GM12878 (cell line): ENCODE results near the gene PIGS. TPM values are rescaled to one million over a fixed set of nuclear protein-coding genes. Genes with fewer than 3 reads are reported as not detected.

Experiments used
- ATAC-seq: fragments of 200-7000 bp; cut with Tn5 transposase; 3 replicates; pipeline ENCODE4 v1.9.1; 2020; ENCODE audit warnings: mild to moderate bottlenecking, moderate library complexity
- BruUV-seq: library from RNA; stranded (reverse); fragments of 400-500 nt; replicated peaks from 2 replicates; lab custom pipeline; 2021; lab: Mats Ljungman, UMichigan
- CTCF ChIA-PET: fragments of 300-600 bp; sonication (Branson Sonifier 250); formaldehyde crosslinking; extraction: SDS; loops from one replicate; lab custom pipeline; 2021; ENCODE audit warnings: inconsistent platforms; lab: Yijun Ruan, JAX
- POLR2A ChIA-PET: fragments of 350-600 bp; formaldehyde crosslinking; extraction: SDS; loops from one replicate; lab custom pipeline; 2021; ENCODE audit warnings: inconsistent platforms; lab: Charles Lee
- RAD21 ChIA-PET: fragments of 300-600 bp; sonication (Branson Sonifier 250); formaldehyde crosslinking; loops from one replicate; lab custom pipeline; 2023; ENCODE audit warnings: antibody characterized with exemption; ENCODE audit not compliant: unreplicated experiment; lab: Charles Lee
- SMC1A ChIA-PET: fragments of 300-600 bp; sonication (Branson Sonifier 250); formaldehyde crosslinking; loops from one replicate; lab custom pipeline; 2023; ENCODE audit not compliant: unreplicated experiment, uncharacterized antibody; lab: Charles Lee
- DNase-seq: peaks from one replicate; pipeline ENCODE4 v3.0.0-alpha.2; 2011; ENCODE audit warnings: low read depth, low spot score
- FAIRE-seq: peaks from 3 replicates; lab custom pipeline; 2011; peaks lifted over from hg19 to GRCh38; lab: Jason Lieb, UNC
- H2AFZ ChIP-seq: 2 replicates; pipeline ENCODE4 v1.6.0; 2011; ENCODE audit warnings: low read depth, low read length, control low read depth; ENCODE audit not compliant: control insufficient read depth
- H3K27ac ChIP-seq: 2 replicates; pipeline ENCODE4 v1.5.1; 2011; ENCODE audit warnings: control low read depth; ENCODE audit not compliant: control insufficient read depth, insufficient read depth
- H3K27me3 ChIP-seq, 2 experiments: replicated peaks in 1 of 2; 2 replicates each; pipeline versions ENCODE4 v1.6.0 to v1.6.1; 2011; ENCODE audit warnings: low read length in 1 of 2; ENCODE audit not compliant: control insufficient read depth in 2 of 2, insufficient read depth in 2 of 2
- H3K36me3 ChIP-seq, 2 experiments: 2 replicates each; pipeline ENCODE4 v1.5.1; 2011; ENCODE audit warnings: low read length in 1 of 2; ENCODE audit not compliant: control insufficient read depth in 2 of 2, insufficient read depth in 2 of 2
- H3K4me1 ChIP-seq: 2 replicates; pipeline ENCODE4 v1.6.1; 2011; ENCODE audit warnings: mild to moderate bottlenecking, low read length, moderate library complexity, mixed read lengths; ENCODE audit not compliant: control insufficient read depth, insufficient read depth
- H3K4me2 ChIP-seq: 2 replicates; pipeline ENCODE4 v1.6.0; 2011; ENCODE audit warnings: control low read depth; ENCODE audit not compliant: control insufficient read depth, insufficient read depth
- H3K4me3 ChIP-seq: fragments of 200-600 bp; sonication (generic); 2 replicates; pipeline ENCODE4 v1.5.1; 2016
- H3K79me2 ChIP-seq: 2 replicates; pipeline ENCODE4 v1.6.0; 2011; ENCODE audit warnings: low read length; ENCODE audit not compliant: control insufficient read depth, insufficient read depth
- H3K9ac ChIP-seq: 2 replicates; pipeline ENCODE4 v1.8.0; 2011; ENCODE audit warnings: low read length, control low read depth, mixed read lengths; ENCODE audit not compliant: control insufficient read depth, insufficient read depth
- H3K9me3 ChIP-seq: replicated peaks from 3 replicates; pipeline ENCODE4 v1.5.1; 2011; ENCODE audit warnings: mild to moderate bottlenecking, low read length; ENCODE audit not compliant: control insufficient read depth, insufficient read depth
- H4K20me1 ChIP-seq: 2 replicates; pipeline ENCODE4 v1.6.0; 2011; ENCODE audit not compliant: control insufficient read depth, insufficient read depth
- ATF7 ChIP-seq: fragments of 450-650 bp; IDR thresholded peaks from 2 replicates; pipeline ENCODE4 v1.6.1; 2016; ENCODE audit warnings: low read depth, mild to moderate bottlenecking
- BACH1 ChIP-seq: fragments of 450-650 bp; IDR thresholded peaks from 2 replicates; pipeline ENCODE4 v1.6.1; 2017; ENCODE audit warnings: mild to moderate bottlenecking, borderline replicate concordance
- CBFB ChIP-seq: IDR thresholded peaks from 2 replicates; pipeline ENCODE4 v1.6.1; 2016; ENCODE audit warnings: antibody characterized with exemption, low read depth
- CHD1 ChIP-seq: IDR thresholded peaks from 2 replicates; pipeline ENCODE4 v1.6.1; 2012; ENCODE audit warnings: low read depth, low read length, improper control_type of control experiment
- CREB1 ChIP-seq: IDR thresholded peaks from 2 replicates; pipeline ENCODE4 v1.6.1; 2012; ENCODE audit warnings: low read depth, mild to moderate bottlenecking, inconsistent platforms
- ETV6 ChIP-seq, 2 experiments: fragments of 450-650 bp in 1 of 2; IDR thresholded peaks in 1 of 2; conservative IDR thresholded peaks in 1 of 2; 2 replicates each; pipeline ENCODE4 v1.6.1; 2014; ENCODE audit warnings: antibody characterized with exemption in 1 of 2, borderline replicate concordance in 1 of 2, low read depth in 1 of 2, mild to moderate bottlenecking in 1 of 2, moderate library complexity in 1 of 2
- EZH2 ChIP-seq: IDR thresholded peaks from 2 replicates; pipeline ENCODE4 v1.6.1; 2012; ENCODE audit warnings: low read depth, mild to moderate bottlenecking, control low read depth, inconsistent platforms, low read length, borderline replicate concordance; ENCODE audit not compliant: control insufficient read depth
- FOS ChIP-seq: IDR thresholded peaks from 3 replicates; pipeline ENCODE4 v1.6.1; 2011; ENCODE audit warnings: borderline replicate concordance; ENCODE audit not compliant: insufficient read length; ENCODE audit errors: extremely low read depth
- FOXM1 ChIP-seq: IDR thresholded peaks from 2 replicates; pipeline ENCODE4 v1.6.1; 2012; ENCODE audit warnings: low read depth, mild to moderate bottlenecking, inconsistent platforms, low read length, moderate library complexity
- NFYB ChIP-seq: IDR thresholded peaks from 2 replicates; pipeline ENCODE4 v1.6.1; 2011; ENCODE audit warnings: low read depth, mild to moderate bottlenecking, low read length, improper control_type of control experiment, moderate library complexity; ENCODE audit not compliant: insufficient read depth
- NRF1 ChIP-seq: conservative IDR thresholded peaks from 2 replicates; pipeline ENCODE4 v1.6.1; 2011; ENCODE audit warnings: mild to moderate bottlenecking, low read depth, low read length, improper control_type of control experiment
- PML ChIP-seq: IDR thresholded peaks from 2 replicates; pipeline ENCODE4 v1.6.1; 2012; ENCODE audit warnings: low read length, inconsistent platforms
- STAT3 ChIP-seq: IDR thresholded peaks from 2 replicates; pipeline ENCODE4 v1.6.1; 2011; ENCODE audit warnings: low read depth, low read length, improper control_type of control experiment
- ZNF207 ChIP-seq: fragments of 450-650 bp; IDR thresholded peaks from 2 replicates; pipeline ENCODE4 v1.6.1; 2014; ENCODE audit warnings: antibody characterized with exemption, mild to moderate bottlenecking, borderline replicate concordance
- ZNF217 ChIP-seq: fragments of 450-650 bp; IDR thresholded peaks from 2 replicates; pipeline ENCODE4 v1.6.1; 2017; ENCODE audit warnings: antibody characterized with exemption, mild to moderate bottlenecking
- WGBS: methylation state at CpG from one replicate; pipeline ENCODE4 v1.1.6; 2016; ENCODE audit warnings: low lambda C conversion rate; ENCODE audit not compliant: insufficient replicate concordance, insufficient coverage; ENCODE audit errors: missing lambda C conversion rate; 5-methylcytosine and 5-hydroxymethylcytosine counted together
- in situ Hi-C: fragments of 300-500 bp; cut with MboI; formaldehyde crosslinking; loops from 9 replicates; pipeline ENCODE4 v1.14.3; 2018; ENCODE audit warnings: mixed read lengths
- intact Hi-C: fragments of 100-400 bp; cut with micrococcal nuclease; formaldehyde crosslinking; loops from one replicate; pipeline ENCODE4 v1.14.2; 2022; ENCODE audit not compliant: unreplicated experiment
- polyA plus RNA-seq, 11 experiments: library from polyadenylated mRNA; depleted of rRNA in 4 of 11; unstranded in 6 of 11; stranded (reverse) in 5 of 11; fragments of >200 nt; fragmentation: Nextera tagmentation in 4 of 11; fragmentation: Illumina TruSeq in 1 of 11; extraction: Ambion mirVana in 4 of 11; extraction: Trizol in 1 of 11; gene quantifications; 1 replicate in 1 of 11; 2 replicates in 10 of 11; pipeline versions ENCODE4 v1.2.1 to v1.2.3, GENCODE V29; 2011 to 2016; ENCODE audit warnings: inconsistent platforms in 2 of 11, missing spikeins in 2 of 11, low read depth in 1 of 11
- total RNA-seq, 4 experiments: library from RNA; depleted of rRNA in 3 of 4; stranded (reverse); fragments of >200 nt in 3 of 4; fragmentation: Illumina TruSeq in 1 of 4; extraction: Trizol in 1 of 4; gene quantifications; 2 replicates each; pipeline versions ENCODE4 v1.2.1 to v1.2.3, GENCODE V29; 2013 to 2021
- TF ChIP-seq, protein P1 (sequence below): IDR thresholded peaks from 2 replicates; pipeline ENCODE4 v1.6.1; 2011; ENCODE audit warnings: low read depth, mild to moderate bottlenecking, low read length, moderate library complexity, borderline replicate concordance; ENCODE audit errors: extremely low read depth
- TF ChIP-seq, protein P2 (sequence below): IDR thresholded peaks from 2 replicates; pipeline ENCODE4 v1.6.1; 2012; ENCODE audit warnings: improper control_type of control experiment, low read depth, low read length; ENCODE audit not compliant: insufficient replicate concordance

Gene PIGS
- total and polyA plus RNA-seq, 10 of the 15 experiments (the other 5 are each of a cell fraction or from before 2014, with no cell fraction given) = 27.5 to 73.7 (median 50.7) TPM

DNA sequence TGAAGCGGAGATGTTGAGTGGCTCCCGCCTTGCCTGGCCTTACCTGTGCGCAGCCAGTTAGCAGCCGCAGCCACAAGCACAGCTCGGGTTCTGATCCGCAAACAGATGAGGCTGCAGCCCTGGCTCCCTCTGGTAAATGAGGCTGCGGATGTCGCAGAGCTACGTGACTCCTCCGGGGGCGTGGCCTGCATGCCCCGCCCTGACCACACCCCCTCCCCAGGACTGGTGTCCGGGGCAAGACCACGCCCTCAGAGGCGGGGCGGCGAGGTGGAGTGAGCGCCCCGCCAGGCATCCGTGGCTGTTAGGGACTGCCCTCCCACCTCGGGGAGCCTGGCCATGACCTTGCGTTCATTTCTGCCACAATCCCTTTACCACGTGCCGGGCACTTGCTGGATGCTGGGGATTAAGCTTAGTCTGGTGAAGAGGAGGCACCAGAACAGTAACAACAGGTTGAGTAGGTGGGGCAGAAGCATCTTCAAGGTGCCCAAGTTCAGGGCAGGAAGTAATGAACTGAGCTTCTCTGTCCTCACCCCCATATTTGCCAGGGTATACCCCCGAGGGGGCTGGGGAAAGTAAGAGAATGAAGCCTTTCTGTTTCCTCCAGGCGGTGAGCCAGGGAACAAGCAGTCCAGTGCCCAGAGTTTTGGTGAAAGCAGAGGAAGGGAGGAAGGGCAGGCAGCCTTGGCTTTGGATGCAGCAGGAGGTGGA, 5.6 kb upstream of the PIGS start, which contains the start of gene ALDOC:
ALDOC (minus strand) TSS at position 138 of the 708 bp plus-strand sequence. CDS start 1,363 bp downstream, outside the sequence.
- peaks cover 20% of the 10 kb centered on the region for H3K79me2 ChIP-seq
- ChIA-PET POLR2A (interaction anchor here (0.5 to 7.1 kb wide), 20 partner anchors 9 to 1332 kb away, joined by 3 to 91 read pairs (median 4); partner anchors contain the start of genes BLTP2, NEK8, PROCA1 and SPAG5), CTCF (interaction anchor here (0.5 to 4.8 kb wide), 13 partner anchors 9 to 129 kb away, joined by 3 to 56 read pairs (median 4); no protein-coding TSS in a partner anchor), SMC1A (interaction anchor here (0.7 to 3.0 kb wide), 10 partner anchors 11 to 79 kb away, joined by 3 to 13 read pairs (median 4); no protein-coding TSS in a partner anchor), RAD21 (interaction anchor here (0.6 to 3.3 kb wide), 12 partner anchors 9 to 220 kb away, joined by 3 to 38 read pairs (median 3); partner anchors contain the start of genes BLTP2, POLDIP2 and RPL23A)
- no peaks in the 10 kb centered on the region for H3K27me3 ChIP-seq
- BruUV-seq = no TSS peak
- H4K20me1 ChIP-seq = no peaks in the 10 kb centered on the region
- H3K27ac ChIP-seq = peak within 1 kb of the TSS; percentile 46
- no peaks in the 10 kb centered on the region for H3K9me3 ChIP-seq
- H3K4me1 ChIP-seq = peaks cover 29% of the 10 kb centered on the region
- ATAC-seq (peak; percentile 97), DNase-seq (peak; percentile 88), FAIRE-seq (peak; percentile 41)
- peak within 1 kb of the TSS; percentile 84 for H3K4me2 ChIP-seq
- H2AFZ ChIP-seq = peak within 1 kb of the TSS; percentile 65
- 2% methylated on average over 24 of the region's 26 CpGs for WGBS
- H3K4me3 ChIP-seq = peak within 1 kb of the TSS; percentile 66
- peaks cover 7 to 21% of the 10 kb centered on the region in 2 experiments; a peak in 3 of 4 replicates for H3K36me3 ChIP-seq
- in situ Hi-C loops (no loop called here), intact Hi-C loops (loop anchor here (2.0 kb wide), 1 partner anchor 22 kb away; the partner anchor contains the start of gene SPAG5)
- H3K9ac ChIP-seq = peak within 1 kb of the TSS; percentile 37
- TF ChIP-seq ZNF207 (0 out of 2 replicates have a peak, but pooled peaks have one; percentile 35), NRF1 (no peak), EZH2 (no peak), FOS (no peak), STAT3 (no peak), CREB1 (peak; percentile 52; the same call in 1 of the 2 replicates), PML (peak; percentile 51; the same call in 1 of the 2 replicates), ATF7 (no peak), FOXM1 (no peak), CHD1 (no peak), NFYB (0 out of 2 replicates have a peak, but pooled peaks have one; percentile 41), ETV6 (conservative IDR thresholded peaks at IDR 0.05 in 1 of 2, IDR thresholded peaks at IDR 0.05 in 1 of 2; ENCODE audit: borderline replicate concordance in 1 of 2, low read depth in 1 of 2) (no peak), ZNF217 (no peak), BACH1 (peak; percentile 77; the same call in 1 of the 2 replicates), CBFB (no peak)
- TF ChIP-seq, protein P1, sequence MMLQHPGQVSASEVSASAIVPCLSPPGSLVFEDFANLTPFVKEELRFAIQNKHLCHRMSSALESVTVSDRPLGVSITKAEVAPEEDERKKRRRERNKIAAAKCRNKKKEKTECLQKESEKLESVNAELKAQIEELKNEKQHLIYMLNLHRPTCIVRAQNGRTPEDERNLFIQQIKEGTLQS = 0 out of 2 replicates have a peak, but pooled peaks have one; percentile 9
- TF ChIP-seq, protein P2, sequence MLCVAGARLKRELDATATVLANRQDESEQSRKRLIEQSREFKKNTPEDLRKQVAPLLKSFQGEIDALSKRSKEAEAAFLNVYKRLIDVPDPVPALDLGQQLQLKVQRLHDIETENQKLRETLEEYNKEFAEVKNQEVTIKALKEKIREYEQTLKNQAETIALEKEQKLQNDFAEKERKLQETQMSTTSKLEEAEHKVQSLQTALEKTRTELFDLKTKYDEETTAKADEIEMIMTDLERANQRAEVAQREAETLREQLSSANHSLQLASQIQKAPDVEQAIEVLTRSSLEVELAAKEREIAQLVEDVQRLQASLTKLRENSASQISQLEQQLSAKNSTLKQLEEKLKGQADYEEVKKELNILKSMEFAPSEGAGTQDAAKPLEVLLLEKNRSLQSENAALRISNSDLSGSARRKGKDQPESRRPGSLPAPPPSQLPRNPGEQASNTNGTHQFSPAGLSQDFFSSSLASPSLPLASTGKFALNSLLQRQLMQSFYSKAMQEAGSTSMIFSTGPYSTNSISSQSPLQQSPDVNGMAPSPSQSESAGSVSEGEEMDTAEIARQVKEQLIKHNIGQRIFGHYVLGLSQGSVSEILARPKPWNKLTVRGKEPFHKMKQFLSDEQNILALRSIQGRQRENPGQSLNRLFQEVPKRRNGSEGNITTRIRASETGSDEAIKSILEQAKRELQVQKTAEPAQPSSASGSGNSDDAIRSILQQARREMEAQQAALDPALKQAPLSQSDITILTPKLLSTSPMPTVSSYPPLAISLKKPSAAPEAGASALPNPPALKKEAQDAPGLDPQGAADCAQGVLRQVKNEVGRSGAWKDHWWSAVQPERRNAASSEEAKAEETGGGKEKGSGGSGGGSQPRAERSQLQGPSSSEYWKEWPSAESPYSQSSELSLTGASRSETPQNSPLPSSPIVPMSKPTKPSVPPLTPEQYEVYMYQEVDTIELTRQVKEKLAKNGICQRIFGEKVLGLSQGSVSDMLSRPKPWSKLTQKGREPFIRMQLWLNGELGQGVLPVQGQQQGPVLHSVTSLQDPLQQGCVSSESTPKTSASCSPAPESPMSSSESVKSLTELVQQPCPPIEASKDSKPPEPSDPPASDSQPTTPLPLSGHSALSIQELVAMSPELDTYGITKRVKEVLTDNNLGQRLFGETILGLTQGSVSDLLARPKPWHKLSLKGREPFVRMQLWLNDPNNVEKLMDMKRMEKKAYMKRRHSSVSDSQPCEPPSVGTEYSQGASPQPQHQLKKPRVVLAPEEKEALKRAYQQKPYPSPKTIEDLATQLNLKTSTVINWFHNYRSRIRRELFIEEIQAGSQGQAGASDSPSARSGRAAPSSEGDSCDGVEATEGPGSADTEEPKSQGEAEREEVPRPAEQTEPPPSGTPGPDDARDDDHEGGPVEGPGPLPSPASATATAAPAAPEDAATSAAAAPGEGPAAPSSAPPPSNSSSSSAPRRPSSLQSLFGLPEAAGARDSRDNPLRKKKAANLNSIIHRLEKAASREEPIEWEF = no peak
